Body of pancreas (tissue), 4 donors: Measurements from ENCODE around the gene PAX9.

ENCODE experiments used
- POLR2A ChIP-seq, 3 donors: fragments of 450-650 bp; IDR thresholded peaks; one replicate each; pipeline ENCODE4 v1.6.1; 2016; ENCODE audit warnings: antibody characterized with exemption in 3 of 3, mild to moderate bottlenecking in 2 of 3
- TF ChIP-seq, protein P1 (sequence below), 7 experiments: fragments of 450-650 bp in 4 of 7; fragments of 200-600 bp in 3 of 7; sonication (generic) in 3 of 7; IDR thresholded peaks; one replicate each; pipeline ENCODE4 v1.5.1; 2016 to 2019; ENCODE audit warnings: antibody characterized with exemption in 7 of 7

DNA sequence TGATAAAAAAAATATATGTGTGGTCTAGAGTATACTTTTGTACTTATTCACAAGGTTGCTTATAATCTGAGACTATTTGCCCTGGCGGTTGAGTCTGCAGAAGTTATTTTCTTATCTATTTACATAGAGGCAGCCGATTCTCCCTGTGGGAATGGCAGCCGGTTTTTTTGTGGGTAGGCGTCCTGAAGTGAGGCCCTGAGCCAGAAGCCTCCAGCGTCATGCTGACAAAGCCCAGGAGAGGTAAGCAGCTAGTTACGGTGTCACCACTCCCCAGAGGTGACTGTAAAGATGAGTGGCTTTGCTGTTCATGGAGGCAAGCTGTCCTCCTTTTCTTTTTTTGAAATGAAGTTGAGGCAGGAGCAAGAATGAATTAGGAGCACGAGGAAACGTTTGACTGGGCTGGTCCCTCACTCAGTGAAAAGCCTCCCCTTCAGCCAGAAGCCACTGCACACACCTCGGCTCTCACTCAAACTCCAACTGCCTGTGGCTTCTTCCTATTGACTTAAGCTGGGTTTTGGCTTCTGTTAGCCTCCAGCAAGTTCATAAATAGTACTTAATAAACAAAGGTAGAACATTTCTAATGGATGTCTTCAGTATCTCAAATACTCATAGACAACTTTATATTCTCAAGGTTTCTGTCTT lies 21.5 kb downstream of the PAX9 start:
- TF ChIP-seq, protein P1, sequence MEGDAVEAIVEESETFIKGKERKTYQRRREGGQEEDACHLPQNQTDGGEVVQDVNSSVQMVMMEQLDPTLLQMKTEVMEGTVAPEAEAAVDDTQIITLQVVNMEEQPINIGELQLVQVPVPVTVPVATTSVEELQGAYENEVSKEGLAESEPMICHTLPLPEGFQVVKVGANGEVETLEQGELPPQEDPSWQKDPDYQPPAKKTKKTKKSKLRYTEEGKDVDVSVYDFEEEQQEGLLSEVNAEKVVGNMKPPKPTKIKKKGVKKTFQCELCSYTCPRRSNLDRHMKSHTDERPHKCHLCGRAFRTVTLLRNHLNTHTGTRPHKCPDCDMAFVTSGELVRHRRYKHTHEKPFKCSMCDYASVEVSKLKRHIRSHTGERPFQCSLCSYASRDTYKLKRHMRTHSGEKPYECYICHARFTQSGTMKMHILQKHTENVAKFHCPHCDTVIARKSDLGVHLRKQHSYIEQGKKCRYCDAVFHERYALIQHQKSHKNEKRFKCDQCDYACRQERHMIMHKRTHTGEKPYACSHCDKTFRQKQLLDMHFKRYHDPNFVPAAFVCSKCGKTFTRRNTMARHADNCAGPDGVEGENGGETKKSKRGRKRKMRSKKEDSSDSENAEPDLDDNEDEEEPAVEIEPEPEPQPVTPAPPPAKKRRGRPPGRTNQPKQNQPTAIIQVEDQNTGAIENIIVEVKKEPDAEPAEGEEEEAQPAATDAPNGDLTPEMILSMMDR (IDR thresholded peaks at IDR 0.05) = no peak
- TF ChIP-seq POLR2A (IDR thresholded peaks at IDR 0.05) = no peak
